Upper lobe of left lung (tissue), 4 donors: ENCODE data around the gene TMEM132E.

ENCODE experiments used
- EP300 ChIP-seq, 4 donors: sonication (generic); formaldehyde crosslinking; IDR thresholded peaks; one replicate each; pipeline ENCODE4 v1.5.1; 2017; ENCODE audit warnings: antibody characterized with exemption in 4 of 4, control low read depth in 2 of 4
- POLR2A ChIP-seq, 4 donors: fragments of 450-650 bp; IDR thresholded peaks; one replicate each; pipeline ENCODE4 v1.5.1; 2016 to 2017; ENCODE audit warnings: antibody characterized with exemption in 4 of 4, mild to moderate bottlenecking in 2 of 4
- POLR2AphosphoS5 ChIP-seq, 2 donors: sonication (generic); formaldehyde crosslinking; IDR thresholded peaks; one replicate each; pipeline ENCODE4 v1.5.1; 2017; ENCODE audit warnings: antibody characterized with exemption in 2 of 2
- TF ChIP-seq, protein P1 (sequence below), 6 experiments: fragments of 450-650 bp in 4 of 6; fragments of 200-600 bp in 2 of 6; sonication (generic) in 2 of 6; IDR thresholded peaks; one replicate each; pipeline ENCODE4 v1.5.1; 2016 to 2019; ENCODE audit warnings: antibody characterized with exemption in 6 of 6

GRCh38 chr17:34610039-34610438 lies 30.7 kb downstream of the TMEM132E start:
- TF ChIP-seq, protein P1, sequence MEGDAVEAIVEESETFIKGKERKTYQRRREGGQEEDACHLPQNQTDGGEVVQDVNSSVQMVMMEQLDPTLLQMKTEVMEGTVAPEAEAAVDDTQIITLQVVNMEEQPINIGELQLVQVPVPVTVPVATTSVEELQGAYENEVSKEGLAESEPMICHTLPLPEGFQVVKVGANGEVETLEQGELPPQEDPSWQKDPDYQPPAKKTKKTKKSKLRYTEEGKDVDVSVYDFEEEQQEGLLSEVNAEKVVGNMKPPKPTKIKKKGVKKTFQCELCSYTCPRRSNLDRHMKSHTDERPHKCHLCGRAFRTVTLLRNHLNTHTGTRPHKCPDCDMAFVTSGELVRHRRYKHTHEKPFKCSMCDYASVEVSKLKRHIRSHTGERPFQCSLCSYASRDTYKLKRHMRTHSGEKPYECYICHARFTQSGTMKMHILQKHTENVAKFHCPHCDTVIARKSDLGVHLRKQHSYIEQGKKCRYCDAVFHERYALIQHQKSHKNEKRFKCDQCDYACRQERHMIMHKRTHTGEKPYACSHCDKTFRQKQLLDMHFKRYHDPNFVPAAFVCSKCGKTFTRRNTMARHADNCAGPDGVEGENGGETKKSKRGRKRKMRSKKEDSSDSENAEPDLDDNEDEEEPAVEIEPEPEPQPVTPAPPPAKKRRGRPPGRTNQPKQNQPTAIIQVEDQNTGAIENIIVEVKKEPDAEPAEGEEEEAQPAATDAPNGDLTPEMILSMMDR (IDR thresholded peaks at IDR 0.05): no peak
- TF ChIP-seq POLR2AphosphoS5 (IDR thresholded peaks at IDR 0.05) (no peak), POLR2A (IDR thresholded peaks at IDR 0.05) (no peak), EP300 (IDR thresholded peaks at IDR 0.05) (no peak)
